Endodermal cell (in vitro differentiated cells): Measurements from ENCODE around the gene PRKCA. TPM values are rescaled to one million over a fixed set of nuclear protein-coding genes. Genes with fewer than 3 reads are reported as not detected.

ENCODE experiments used
- DNase-seq: peaks from one replicate; pipeline ENCODE4 v3.0.0-alpha.2; 2017
- H3K27ac ChIP-seq: 2 replicates; pipeline ENCODE4 v1.5.1; 2013; ENCODE audit warnings: mild to moderate bottlenecking, low read depth, low read length, moderate library complexity
- H3K27me3 ChIP-seq: 2 replicates; pipeline ENCODE4 v1.6.1; 2013; ENCODE audit warnings: mild to moderate bottlenecking, low read length, moderate library complexity; ENCODE audit not compliant: insufficient read depth, control insufficient read depth, poor library complexity, severe bottlenecking
- H3K36me3 ChIP-seq: 2 replicates; pipeline ENCODE4 v1.7.0; 2013; ENCODE audit warnings: mild to moderate bottlenecking, low read length, moderate library complexity; ENCODE audit not compliant: control insufficient read depth, insufficient read depth
- H3K4me1 ChIP-seq: one replicate; pipeline ENCODE4 v1.7.0; 2013; ENCODE audit warnings: low read length; ENCODE audit not compliant: control insufficient read depth, insufficient read depth
- H3K4me3 ChIP-seq: 2 replicates; pipeline ENCODE4 v1.5.1; 2013; ENCODE audit warnings: mild to moderate bottlenecking, low read length, moderate library complexity
- H3K9ac ChIP-seq: 2 replicates; pipeline ENCODE4 v1.6.1; 2013; ENCODE audit warnings: mild to moderate bottlenecking, low read length, moderate library complexity; ENCODE audit not compliant: poor library complexity, severe bottlenecking; ENCODE audit errors: extremely low read depth
- H3K9me3 ChIP-seq: 2 replicates; pipeline ENCODE4 v1.6.1; 2013; ENCODE audit warnings: mild to moderate bottlenecking, low read length, moderate library complexity; ENCODE audit not compliant: control insufficient read depth
- H3K27ac Mint-ChIP-seq: 2 replicates; pipeline ENCODE4 v1.8.0; 2020; ENCODE audit warnings: mixed read lengths
- H3K27me3 Mint-ChIP-seq: 2 replicates; pipeline ENCODE4 v1.8.0; 2021; ENCODE audit warnings: mild to moderate bottlenecking, mixed read lengths; ENCODE audit not compliant: insufficient read depth
- H3K36me3 Mint-ChIP-seq: 2 replicates; pipeline ENCODE4 v1.8.0; 2020; ENCODE audit warnings: low read depth, mixed read lengths
- H3K4me1 Mint-ChIP-seq: 2 replicates; pipeline ENCODE4 v1.8.0; 2020; ENCODE audit warnings: mixed read lengths
- H3K4me3 Mint-ChIP-seq: 2 replicates; pipeline ENCODE4 v1.8.0; 2020; ENCODE audit warnings: mild to moderate bottlenecking, moderate library complexity, mixed read lengths
- H3K9me3 Mint-ChIP-seq: 2 replicates; pipeline ENCODE4 v1.8.0; 2020; ENCODE audit warnings: mild to moderate bottlenecking, mixed read lengths
- WGBS, 2 experiments: methylation state at CpG; one replicate each; pipeline versions ENCODE4 v1.1.5 to v1.1.7; 2013; ENCODE audit warnings: missing lambda C conversion rate in 2 of 2, mixed read lengths in 1 of 2; ENCODE audit not compliant: insufficient coverage in 1 of 2, insufficient read length in 1 of 2; 5-methylcytosine and 5-hydroxymethylcytosine counted together
- total RNA-seq, 2 donors: library from RNA; stranded (reverse); fragmentation: NEBNext Ultra II Directional in 1 of 2; extraction: Animal tissue kit (Norgen Biotek cat#: 25700) in 1 of 2; gene quantifications; 2 replicates in 1 of 2; 3 replicates in 1 of 2; pipeline ENCODE4 v1.2.1, GENCODE V29; 2021
- TF ChIP-seq, protein P1 (sequence below): fragments of 200-600 bp; sonication (generic); conservative IDR thresholded peaks from 2 replicates; pipeline ENCODE4 v1.5.0; 2021; ENCODE audit warnings: antibody characterized with exemption, mild to moderate bottlenecking

PRKCA gene
- total RNA-seq, 2 donors from 2014 or later, result 8.7 to 14.6 TPM

DNA sequence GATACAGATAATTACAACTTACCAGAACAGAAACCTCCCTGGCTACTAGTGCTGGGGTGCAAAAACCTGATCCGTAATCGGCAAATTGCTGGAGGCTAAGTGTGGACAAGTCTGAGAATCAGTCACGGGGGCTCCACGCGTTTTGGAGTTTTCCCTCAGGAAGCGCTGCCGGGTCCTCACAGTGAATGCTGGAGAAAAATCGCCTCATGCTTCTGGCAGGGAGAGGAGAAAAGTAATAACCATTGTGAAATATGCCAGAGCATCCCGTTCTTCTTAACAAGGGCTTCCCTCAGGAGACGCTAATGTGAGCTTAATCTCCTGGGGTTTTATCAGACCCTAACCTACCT, 453.5 kb downstream of the PRKCA start:
- Histone ChIP-seq H3K27me3 (no peaks in the 10 kb centered on the region), H3K9ac (no peak overlapping the region), H3K9me3 (peaks cover 12% of the 10 kb centered on the region), H3K4me1 (peaks cover 4% of the 10 kb centered on the region), H3K4me3 (no peak overlapping the region), H3K27ac (no peak overlapping the region), H3K36me3 (no peaks in the 10 kb centered on the region)
- no peak for DNase-seq
- Mint-ChIP-seq H3K27me3 (peaks cover 9% of the 10 kb centered on the region), H3K36me3 (no peaks in the 10 kb centered on the region), H3K9me3 (peaks cover 17% of the 10 kb centered on the region), H3K27ac (no peak overlapping the region), H3K4me1 (peaks cover 33% of the 10 kb centered on the region), H3K4me3 (no peak overlapping the region)
- 91 to 99% methylated on average over 8 to 10 of the region's 10 CpGs for WGBS, 2 experiments
- TF ChIP-seq, protein P1, sequence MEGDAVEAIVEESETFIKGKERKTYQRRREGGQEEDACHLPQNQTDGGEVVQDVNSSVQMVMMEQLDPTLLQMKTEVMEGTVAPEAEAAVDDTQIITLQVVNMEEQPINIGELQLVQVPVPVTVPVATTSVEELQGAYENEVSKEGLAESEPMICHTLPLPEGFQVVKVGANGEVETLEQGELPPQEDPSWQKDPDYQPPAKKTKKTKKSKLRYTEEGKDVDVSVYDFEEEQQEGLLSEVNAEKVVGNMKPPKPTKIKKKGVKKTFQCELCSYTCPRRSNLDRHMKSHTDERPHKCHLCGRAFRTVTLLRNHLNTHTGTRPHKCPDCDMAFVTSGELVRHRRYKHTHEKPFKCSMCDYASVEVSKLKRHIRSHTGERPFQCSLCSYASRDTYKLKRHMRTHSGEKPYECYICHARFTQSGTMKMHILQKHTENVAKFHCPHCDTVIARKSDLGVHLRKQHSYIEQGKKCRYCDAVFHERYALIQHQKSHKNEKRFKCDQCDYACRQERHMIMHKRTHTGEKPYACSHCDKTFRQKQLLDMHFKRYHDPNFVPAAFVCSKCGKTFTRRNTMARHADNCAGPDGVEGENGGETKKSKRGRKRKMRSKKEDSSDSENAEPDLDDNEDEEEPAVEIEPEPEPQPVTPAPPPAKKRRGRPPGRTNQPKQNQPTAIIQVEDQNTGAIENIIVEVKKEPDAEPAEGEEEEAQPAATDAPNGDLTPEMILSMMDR, result no peak

DNA sequence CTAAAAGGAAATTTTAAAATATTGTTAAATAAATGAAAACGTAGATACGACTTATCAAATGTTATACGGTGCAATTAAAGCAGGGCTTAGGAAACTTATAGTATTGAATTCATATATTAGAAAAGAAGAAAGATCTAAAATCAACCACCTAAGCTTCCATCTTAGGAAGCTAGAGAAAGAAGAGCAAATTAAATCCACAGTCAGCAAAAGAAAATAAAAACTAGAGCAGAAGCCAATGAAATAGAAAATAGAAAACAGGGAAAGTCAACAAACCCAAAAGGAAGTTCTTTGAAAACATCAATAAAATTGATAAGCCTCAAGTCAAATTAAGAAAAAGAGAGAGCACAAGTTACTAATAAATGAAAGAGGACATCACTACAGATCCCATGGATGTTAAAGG, 457.9 kb downstream of the PRKCA start:
- TF ChIP-seq, protein P1, result no peak
- H3K27me3 Mint-ChIP-seq, result peaks cover 11% of the 10 kb centered on the region
- H3K27ac Mint-ChIP-seq, result no peak overlapping the region
- Histone ChIP-seq H3K36me3 (no peaks in the 10 kb centered on the region), H3K27ac (no peak overlapping the region), H3K4me1 (no peaks in the 10 kb centered on the region), H3K4me3 (no peak overlapping the region), H3K9ac (no peak overlapping the region), H3K27me3 (no peaks in the 10 kb centered on the region), H3K9me3 (peaks cover 3% of the 10 kb centered on the region)
- WGBS, 2 experiments, result 100% methylated on average over 2 to 3 of the region's 3 CpGs
- no peak overlapping the region for H3K4me3 Mint-ChIP-seq
- H3K36me3 Mint-ChIP-seq, result no peaks in the 10 kb centered on the region
- no peak for DNase-seq
- H3K9me3 Mint-ChIP-seq, result peaks cover 3% of the 10 kb centered on the region
- H3K4me1 Mint-ChIP-seq, result peaks cover 3% of the 10 kb centered on the region

DNA sequence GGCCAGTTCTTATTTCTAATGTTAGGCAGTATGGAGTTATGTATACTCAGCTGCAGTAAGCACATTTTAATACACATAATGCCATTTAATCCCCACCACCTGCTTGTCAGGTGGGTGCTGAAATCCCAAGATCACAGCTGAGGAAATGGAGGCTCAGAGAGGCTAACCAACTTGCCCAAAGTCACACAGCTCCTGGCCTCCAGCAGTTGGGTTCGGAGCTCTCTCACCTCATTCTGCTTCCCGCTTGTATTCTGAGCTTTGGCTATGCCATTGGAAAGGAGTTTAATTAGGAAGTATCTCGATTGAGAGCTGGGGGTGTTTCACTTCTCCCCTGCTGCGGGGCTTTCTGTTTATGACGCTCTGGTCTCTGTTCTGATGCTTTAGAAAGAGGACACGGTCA, 459.9 kb downstream of the PRKCA start:
- Histone ChIP-seq H3K27me3 (no peaks in the 10 kb centered on the region), H3K9me3 (peaks cover 3% of the 10 kb centered on the region), H3K27ac (no peak overlapping the region), H3K36me3 (no peaks in the 10 kb centered on the region), H3K4me3 (no peak overlapping the region), H3K9ac (no peak overlapping the region), H3K4me1 (no peaks in the 10 kb centered on the region)
- 92% methylated on average over 6 of the region's 6 CpGs; no CpG with 5 or more reads in 1 of the 2 experiments for WGBS, 2 experiments
- no peak overlapping the region for H3K27ac Mint-ChIP-seq
- H3K4me3 Mint-ChIP-seq, result no peak overlapping the region
- no peak for DNase-seq
- no peaks in the 10 kb centered on the region for H3K36me3 Mint-ChIP-seq
- H3K4me1 Mint-ChIP-seq, result no peaks in the 10 kb centered on the region
- H3K27me3 Mint-ChIP-seq, result peaks cover 2% of the 10 kb centered on the region
- H3K9me3 Mint-ChIP-seq, result peaks cover 3% of the 10 kb centered on the region
- TF ChIP-seq, protein P1, result no peak
